Subcutaneous adipose tissue (tissue), 4 donors: ENCODE measurements around the gene DDX42. TPM values are rescaled to one million over a fixed set of nuclear protein-coding genes. Genes with fewer than 3 reads are reported as not detected.

Experiments
- total RNA-seq, 4 donors: library from RNA; depleted of rRNA; stranded (reverse); fragments of >200 nt; gene quantifications; one replicate each; pipeline ENCODE4 v1.1.0, GENCODE V29; 2016
- TF ChIP-seq, protein P1 (sequence below): fragments of 450-650 bp; IDR thresholded peaks from one replicate; pipeline ENCODE4 v1.5.1; 2016; ENCODE audit warnings: low read depth, mild to moderate bottlenecking, control low read depth, antibody characterized with exemption, moderate library complexity

Gene DDX42
- total RNA-seq, 4 donors from 2014 or later, result 121 to 179 (median 144) TPM

- TF ChIP-seq, protein P1, sequence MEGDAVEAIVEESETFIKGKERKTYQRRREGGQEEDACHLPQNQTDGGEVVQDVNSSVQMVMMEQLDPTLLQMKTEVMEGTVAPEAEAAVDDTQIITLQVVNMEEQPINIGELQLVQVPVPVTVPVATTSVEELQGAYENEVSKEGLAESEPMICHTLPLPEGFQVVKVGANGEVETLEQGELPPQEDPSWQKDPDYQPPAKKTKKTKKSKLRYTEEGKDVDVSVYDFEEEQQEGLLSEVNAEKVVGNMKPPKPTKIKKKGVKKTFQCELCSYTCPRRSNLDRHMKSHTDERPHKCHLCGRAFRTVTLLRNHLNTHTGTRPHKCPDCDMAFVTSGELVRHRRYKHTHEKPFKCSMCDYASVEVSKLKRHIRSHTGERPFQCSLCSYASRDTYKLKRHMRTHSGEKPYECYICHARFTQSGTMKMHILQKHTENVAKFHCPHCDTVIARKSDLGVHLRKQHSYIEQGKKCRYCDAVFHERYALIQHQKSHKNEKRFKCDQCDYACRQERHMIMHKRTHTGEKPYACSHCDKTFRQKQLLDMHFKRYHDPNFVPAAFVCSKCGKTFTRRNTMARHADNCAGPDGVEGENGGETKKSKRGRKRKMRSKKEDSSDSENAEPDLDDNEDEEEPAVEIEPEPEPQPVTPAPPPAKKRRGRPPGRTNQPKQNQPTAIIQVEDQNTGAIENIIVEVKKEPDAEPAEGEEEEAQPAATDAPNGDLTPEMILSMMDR, result no peak
These were observed 52.6 kb downstream of the DDX42 start for GRCh38 chr17:63826468-63827001.

DNA sequence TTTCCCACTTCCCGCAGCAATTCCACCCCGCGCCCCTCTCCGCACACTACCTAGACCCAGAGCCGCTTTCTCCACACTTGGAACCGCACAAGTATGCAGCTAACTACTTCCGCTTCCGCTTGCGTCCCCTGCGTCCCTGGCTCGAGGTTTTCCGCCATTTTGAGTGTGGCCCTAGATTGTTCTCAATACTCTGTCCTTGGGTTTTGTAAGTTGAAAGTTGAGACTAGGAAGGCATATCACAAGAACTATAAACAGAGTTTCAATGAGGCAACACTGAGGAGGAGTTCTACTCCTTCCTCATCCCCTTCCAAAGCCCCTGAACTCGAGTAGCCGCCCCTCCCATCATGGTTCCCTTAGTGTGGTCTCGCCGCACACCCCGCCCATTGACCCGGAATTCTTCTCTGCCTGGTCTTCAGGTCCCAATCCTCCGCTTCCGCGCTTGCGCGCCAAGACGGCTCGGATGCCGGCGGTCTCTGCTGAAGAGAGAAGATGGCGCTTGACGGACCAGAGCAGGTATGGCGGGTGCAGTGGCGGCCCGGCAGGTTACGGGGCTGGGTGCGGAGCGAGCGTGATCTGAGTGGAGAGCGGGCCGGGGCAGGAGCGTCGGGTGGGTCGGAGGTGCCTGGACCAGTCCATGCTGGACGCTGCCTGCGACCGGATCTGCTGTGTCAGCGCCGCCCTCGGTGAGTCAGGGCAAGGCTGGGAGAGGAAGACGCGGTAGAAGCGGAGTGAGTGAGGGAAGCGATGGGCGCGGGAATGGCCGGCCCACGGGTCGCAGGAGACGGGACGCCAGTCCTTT, 53.2 kb downstream of the DDX42 start, which contains the start of the genes FTSJ3 and PSMC5:
FTSJ3 (minus strand) TSS at position 662 of the 799 bp plus-strand sequence. CDS start 761 bp downstream, outside the sequence.
PSMC5 (plus strand) TSS at position 430 of the 799 bp plus-strand sequence; CDS start at position 490, 60 bp downstream.
- TF ChIP-seq, protein P1, result no peak

DNA sequence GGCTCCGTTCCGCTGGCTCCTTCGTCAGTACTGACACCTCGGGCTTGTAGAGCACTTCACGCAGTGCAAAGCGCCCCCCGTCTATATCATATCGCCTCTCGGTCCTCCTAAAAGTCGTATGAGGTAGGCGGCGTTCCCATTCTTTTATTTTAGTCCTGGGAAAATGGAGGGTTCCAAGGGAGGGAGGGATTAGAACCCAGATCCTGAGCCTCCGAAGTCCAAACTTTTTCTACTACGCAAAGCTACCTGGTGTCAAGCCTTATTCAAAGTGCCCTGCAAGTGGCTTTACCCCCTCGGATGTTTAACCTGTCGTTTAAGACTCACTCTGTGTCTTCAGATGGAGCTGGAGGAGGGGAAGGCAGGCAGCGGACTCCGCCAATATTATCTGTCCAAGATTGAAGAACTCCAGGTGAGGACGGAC, 53.8 kb downstream of the DDX42 start:
- TF ChIP-seq, protein P1, result no peak

GRCh38 chr17:63828936-63829335, 55.0 kb downstream of the DDX42 start:
- TF ChIP-seq, protein P1, result no peak

- TF ChIP-seq, protein P1, result no peak
These were observed 56.3 kb downstream of the DDX42 start for GRCh38 chr17:63830278-63830677.

DNA sequence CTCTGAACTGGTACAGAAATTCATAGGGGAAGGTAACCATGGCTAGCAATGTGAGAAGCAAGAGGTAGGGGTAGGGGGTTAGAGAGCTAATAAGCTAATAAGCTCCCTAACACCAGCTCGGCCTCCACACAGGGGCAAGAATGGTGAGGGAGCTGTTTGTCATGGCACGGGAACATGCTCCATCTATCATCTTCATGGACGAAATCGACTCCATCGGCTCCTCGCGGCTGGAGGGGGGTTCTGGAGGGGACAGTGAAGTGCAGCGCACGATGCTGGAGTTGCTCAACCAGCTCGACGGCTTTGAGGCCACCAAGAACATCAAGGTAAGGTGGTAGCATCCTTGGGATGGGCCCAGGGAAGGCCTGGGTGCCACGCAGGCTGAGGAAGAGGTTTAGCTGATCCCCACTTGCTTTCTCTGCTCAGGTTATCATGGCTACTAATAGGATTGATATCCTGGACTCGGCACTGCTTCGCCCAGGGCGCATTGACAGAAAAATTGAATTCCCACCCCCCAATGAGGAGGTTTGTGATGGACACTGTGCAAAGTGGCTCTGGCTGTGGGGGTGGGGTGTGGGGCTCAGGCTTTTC, 57.0 kb downstream of the DDX42 start:
- TF ChIP-seq, protein P1, result no peak

DNA sequence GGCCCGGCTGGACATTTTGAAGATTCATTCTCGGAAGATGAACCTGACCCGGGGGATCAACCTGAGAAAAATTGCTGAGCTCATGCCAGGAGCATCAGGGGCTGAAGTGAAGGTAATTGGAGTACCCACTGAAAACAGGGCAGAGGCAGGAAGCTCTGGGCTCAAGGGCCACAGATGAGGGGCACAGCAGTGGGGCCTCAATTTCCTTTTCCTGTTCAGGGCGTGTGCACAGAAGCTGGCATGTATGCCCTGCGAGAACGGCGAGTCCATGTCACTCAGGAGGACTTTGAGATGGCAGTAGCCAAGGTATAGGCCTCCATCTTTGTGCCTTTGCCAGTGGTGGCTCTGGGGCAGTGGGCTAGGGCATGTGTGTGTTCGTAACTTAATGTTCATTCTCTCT, 57.5 kb downstream of the DDX42 start:
- TF ChIP-seq, protein P1, result no peak
